ENCODE results near the gene HS3ST3A1. TPM values are rescaled to one million over a fixed set of nuclear protein-coding genes. Genes with fewer than 3 reads are reported as not detected.
"Not testable (repeated sequence)": the region's sequence is repeated elsewhere in the genome, so short reads cannot be mapped to it uniquely, and the experiment has no call there.

HS3ST3A1 gene
- total RNA-seq, 2 experiments from 2014 or later: 1.0 to 1.4 TPM

DNA sequence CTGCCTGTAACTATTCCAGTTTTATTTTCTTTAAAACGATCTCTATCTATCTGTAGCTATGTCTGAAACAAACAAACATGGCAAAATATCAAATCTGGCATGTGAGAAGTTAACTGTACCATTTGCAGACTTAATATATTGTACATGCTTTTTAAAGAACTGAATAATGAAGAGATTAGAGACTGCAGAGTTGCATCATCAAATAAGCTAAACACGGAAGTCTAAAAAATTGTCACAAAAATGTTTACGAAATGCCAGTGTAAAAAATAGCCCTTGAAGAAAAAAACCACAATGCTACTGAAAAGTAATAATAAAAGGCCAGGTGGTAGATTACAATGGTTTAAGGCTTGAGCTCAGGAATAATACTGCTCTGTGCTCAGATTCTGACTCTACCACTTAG, 43.1 kb downstream of the HS3ST3A1 start:
- H3K36me3 Mint-ChIP-seq (ENCODE audit: low read depth): no peaks in the 10 kb centered on the region
- H3K4me1 Mint-ChIP-seq: no peaks in the 10 kb centered on the region
- no peak for DNase-seq
- H3K27ac Mint-ChIP-seq: no peak overlapping the region
- H3K4me3 Mint-ChIP-seq: no peak overlapping the region
- no peaks in the 10 kb centered on the region for H3K9me3 Mint-ChIP-seq
- ChIA-PET CTCF (no interaction called here), POLR2A (interaction anchor here (0.6 kb wide), 1 partner anchor 689 kb away, joined by 3 read pairs; no protein-coding TSS in a partner anchor)
- H3K27me3 Mint-ChIP-seq: no peaks in the 10 kb centered on the region

DNA sequence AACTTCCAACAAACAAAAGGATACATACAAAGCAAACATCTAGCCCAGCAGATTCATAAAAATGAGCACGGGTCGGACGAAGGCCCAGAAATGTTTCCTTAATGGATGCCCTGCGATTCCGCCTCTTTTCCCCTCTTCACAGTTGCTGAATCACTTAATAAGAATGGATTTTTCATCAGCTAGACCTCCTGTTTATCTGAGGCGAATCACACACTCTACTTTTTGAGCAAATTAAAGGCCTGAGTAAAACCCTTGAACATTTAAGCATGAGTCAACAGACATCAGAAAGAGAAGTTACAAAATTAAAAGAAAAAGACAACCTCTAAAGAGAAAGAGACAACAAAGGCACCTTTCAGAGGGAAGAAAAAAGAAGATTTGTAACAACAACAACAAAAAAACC, 44.7 kb downstream of the HS3ST3A1 start:
- H3K4me3 Mint-ChIP-seq: no peak overlapping the region
- ChIA-PET CTCF (no interaction called here), POLR2A (no interaction called here)
- no peak overlapping the region for H3K27ac Mint-ChIP-seq
- H3K4me1 Mint-ChIP-seq: no peaks in the 10 kb centered on the region
- no peaks in the 10 kb centered on the region for H3K9me3 Mint-ChIP-seq
- no peak for DNase-seq
- no peaks in the 10 kb centered on the region for H3K36me3 Mint-ChIP-seq (ENCODE audit: low read depth)
- H3K27me3 Mint-ChIP-seq: no peaks in the 10 kb centered on the region

GRCh38 chr17:13554231-13554630, 47.5 kb downstream of the HS3ST3A1 start:
- peaks cover 8% of the 10 kb centered on the region for H3K9me3 Mint-ChIP-seq
- no peak overlapping the region for H3K4me3 Mint-ChIP-seq
- DNase-seq: no peak
- H3K27me3 Mint-ChIP-seq: peaks cover 4% of the 10 kb centered on the region
- H3K36me3 Mint-ChIP-seq (ENCODE audit: low read depth): no peaks in the 10 kb centered on the region
- H3K4me1 Mint-ChIP-seq: no peaks in the 10 kb centered on the region
- ChIA-PET CTCF (no interaction called here), POLR2A (interaction anchor here (1.0 kb wide), 1 partner anchor 15 kb away, joined by 3 read pairs; no protein-coding TSS in a partner anchor)
- no peak overlapping the region for H3K27ac Mint-ChIP-seq

GRCh38 chr17:13550291-13550690, 51.4 kb downstream of the HS3ST3A1 start:
- ChIA-PET CTCF (no interaction called here), POLR2A (no interaction called here)
- no peak overlapping the region for H3K4me3 Mint-ChIP-seq
- H3K27ac Mint-ChIP-seq: no peak overlapping the region
- no peaks in the 10 kb centered on the region for H3K4me1 Mint-ChIP-seq
- peaks cover 8% of the 10 kb centered on the region for H3K27me3 Mint-ChIP-seq
- H3K36me3 Mint-ChIP-seq (ENCODE audit: low read depth): no peaks in the 10 kb centered on the region
- H3K9me3 Mint-ChIP-seq: peaks cover 10% of the 10 kb centered on the region
- DNase-seq: no peak

GRCh38 chr17:13548576-13548975, 53.2 kb downstream of the HS3ST3A1 start:
- H3K4me3 Mint-ChIP-seq; H3K27ac Mint-ChIP-seq; POLR2A ChIA-PET; H3K4me1 Mint-ChIP-seq; H3K36me3 Mint-ChIP-seq (ENCODE audit: low read depth); DNase-seq; H3K27me3 Mint-ChIP-seq; CTCF ChIA-PET: not testable (repeated sequence)
- peaks cover 10% of the 10 kb centered on the region for H3K9me3 Mint-ChIP-seq

DNA sequence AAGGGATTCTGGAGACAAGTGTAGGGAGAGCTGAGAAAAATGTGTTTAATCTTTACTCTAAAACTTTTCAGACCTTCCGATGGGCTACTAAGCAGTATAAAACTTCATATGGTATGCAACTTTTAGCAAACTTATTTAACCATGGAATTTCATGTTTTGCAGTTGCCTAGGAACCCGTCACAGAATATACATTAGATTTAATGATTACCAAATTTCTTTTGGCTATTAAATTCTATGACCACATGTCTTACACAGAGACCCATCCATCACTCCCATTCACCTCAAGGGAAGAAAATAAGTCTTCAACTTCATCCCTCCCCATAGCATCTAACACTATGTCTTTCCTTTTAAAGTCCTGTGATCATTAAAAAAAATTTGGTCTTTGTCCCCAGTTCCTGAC, 54.9 kb downstream of the HS3ST3A1 start:
- no peak overlapping the region for H3K4me3 Mint-ChIP-seq
- ChIA-PET POLR2A (no interaction called here), CTCF (no interaction called here)
- peaks cover 10% of the 10 kb centered on the region for H3K9me3 Mint-ChIP-seq
- DNase-seq: no peak
- H3K36me3 Mint-ChIP-seq (ENCODE audit: low read depth): no peaks in the 10 kb centered on the region
- H3K27me3 Mint-ChIP-seq: peaks cover 8% of the 10 kb centered on the region
- H3K27ac Mint-ChIP-seq: no peak overlapping the region
- no peaks in the 10 kb centered on the region for H3K4me1 Mint-ChIP-seq

GRCh38 chr17:13545941-13546340, 55.8 kb downstream of the HS3ST3A1 start:
- Mint-ChIP-seq H3K36me3 (ENCODE audit: low read depth) (no peaks in the 10 kb centered on the region), H3K27ac (no peak overlapping the region)

DNA sequence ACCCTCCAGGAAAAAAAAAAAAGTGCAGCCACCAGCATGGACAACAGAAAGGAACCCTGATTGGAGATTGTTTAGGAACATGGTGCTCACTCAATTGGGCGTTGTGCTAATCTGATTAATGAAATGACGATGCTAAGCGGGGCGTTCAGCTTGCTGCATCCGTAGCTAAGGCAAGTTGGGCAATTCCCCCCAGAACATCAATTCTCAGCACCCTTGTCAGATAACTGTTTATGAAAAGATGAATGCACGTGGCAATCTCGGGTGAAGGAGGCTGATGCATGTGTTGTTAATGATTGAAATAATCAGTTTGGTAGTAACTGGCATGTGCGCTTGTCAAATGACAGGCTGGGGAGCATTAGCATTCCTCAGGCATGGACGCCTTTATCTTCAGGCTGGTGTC, 57.0 kb downstream of the HS3ST3A1 start:
- CTCF ChIA-PET: interaction anchor here (0.6 kb wide), 1 partner anchor 300 kb away, joined by 3 read pairs; no protein-coding TSS in a partner anchor
- DNase-seq: no peak
- Mint-ChIP-seq H3K27ac (no peak overlapping the region), H3K9me3 (peaks cover 6% of the 10 kb centered on the region), H3K4me3 (no peak overlapping the region), H3K36me3 (ENCODE audit: low read depth) (no peaks in the 10 kb centered on the region), H3K4me1 (no peaks in the 10 kb centered on the region), H3K27me3 (peaks cover 8% of the 10 kb centered on the region)
- POLR2A ChIA-PET: no interaction called here

More at GRCh38 chr17:13545941-13546340, 55.8 kb downstream of the HS3ST3A1 start:
- ChIA-PET POLR2A (no interaction called here), CTCF (no interaction called here)
- H3K4me1 Mint-ChIP-seq: no peaks in the 10 kb centered on the region
- H3K9me3 Mint-ChIP-seq: peaks cover 10% of the 10 kb centered on the region
- no peak for DNase-seq
- no peak overlapping the region for H3K4me3 Mint-ChIP-seq
- peaks cover 8% of the 10 kb centered on the region for H3K27me3 Mint-ChIP-seq

DNA sequence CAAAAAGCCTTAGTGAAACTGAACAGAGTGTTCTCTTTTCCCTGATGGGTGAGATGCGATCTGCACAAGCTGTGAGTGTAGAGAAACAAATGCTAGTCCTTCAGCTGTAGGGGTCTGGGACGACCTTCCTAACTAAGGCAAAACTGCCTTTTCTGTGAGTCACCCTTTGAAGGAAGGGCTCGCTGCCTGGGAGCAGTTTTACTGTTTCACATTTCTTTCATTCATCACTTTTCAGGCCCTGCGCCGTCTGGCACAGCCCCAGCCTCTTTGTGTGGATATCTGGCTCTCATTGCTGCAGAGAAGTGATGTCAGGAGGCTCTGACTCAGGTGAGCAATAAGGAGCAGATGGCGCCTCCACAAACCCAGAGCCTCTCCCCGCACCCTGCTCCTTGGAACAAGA, 57.4 kb downstream of the HS3ST3A1 start:
- ChIA-PET POLR2A (no interaction called here), CTCF (no interaction called here)
- Mint-ChIP-seq H3K27me3 (peaks cover 5% of the 10 kb centered on the region), H3K4me3 (no peak overlapping the region), H3K9me3 (peaks cover 3% of the 10 kb centered on the region), H3K36me3 (ENCODE audit: low read depth) (no peaks in the 10 kb centered on the region), H3K27ac (no peak overlapping the region), H3K4me1 (no peaks in the 10 kb centered on the region)
- no peak for DNase-seq

DNA sequence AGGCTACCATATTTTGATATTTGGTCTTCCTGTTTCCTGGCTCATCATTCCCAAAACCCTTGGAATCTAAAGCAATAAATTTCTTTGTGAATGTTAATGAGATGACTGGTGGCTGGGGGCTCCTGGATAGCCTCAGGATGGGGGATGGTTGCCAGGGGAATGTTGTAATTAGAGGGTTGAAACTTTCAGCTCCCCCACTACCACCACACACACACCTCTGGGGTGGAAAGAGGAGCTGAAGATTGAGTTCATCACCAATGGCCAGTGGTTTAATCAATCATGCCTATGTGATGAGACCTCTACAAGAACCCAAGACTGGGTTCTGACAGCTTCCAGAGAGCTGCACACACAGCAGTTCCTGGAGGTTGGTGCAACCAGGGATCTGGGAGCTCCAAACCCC, 59.1 kb downstream of the HS3ST3A1 start:
- no peak overlapping the region for H3K4me3 Mint-ChIP-seq
- H3K9me3 Mint-ChIP-seq: no peaks in the 10 kb centered on the region
- H3K36me3 Mint-ChIP-seq (ENCODE audit: low read depth): no peaks in the 10 kb centered on the region
- ChIA-PET CTCF (no interaction called here), POLR2A (no interaction called here)
- H3K4me1 Mint-ChIP-seq: no peaks in the 10 kb centered on the region
- DNase-seq: no peak
- no peak overlapping the region for H3K27ac Mint-ChIP-seq
- H3K27me3 Mint-ChIP-seq: no peaks in the 10 kb centered on the region

- Mint-ChIP-seq H3K27me3 (no peaks in the 10 kb centered on the region), H3K36me3 (ENCODE audit: low read depth) (no peaks in the 10 kb centered on the region), H3K9me3 (no peaks in the 10 kb centered on the region), H3K27ac (no peak overlapping the region), H3K4me3 (no peak overlapping the region), H3K4me1 (no peaks in the 10 kb centered on the region)
- POLR2A ChIA-PET: no interaction called here
- CTCF ChIA-PET: no interaction called here
- DNase-seq: no peak
These were observed 60.7 kb downstream of the HS3ST3A1 start for GRCh38 chr17:13541032-13541480.

GRCh38 chr17:13540546-13540945, 61.2 kb downstream of the HS3ST3A1 start:
- H3K4me3 Mint-ChIP-seq: no peak overlapping the region
- H3K9me3 Mint-ChIP-seq: no peaks in the 10 kb centered on the region
- no peak for DNase-seq
- CTCF ChIA-PET: interaction anchor here (0.6 kb wide), 1 partner anchor 562 kb away, joined by 4 read pairs; no protein-coding TSS in a partner anchor
- no peak overlapping the region for H3K27ac Mint-ChIP-seq
- POLR2A ChIA-PET: no interaction called here
- no peaks in the 10 kb centered on the region for H3K4me1 Mint-ChIP-seq
- H3K36me3 Mint-ChIP-seq (ENCODE audit: low read depth): no peaks in the 10 kb centered on the region
- no peaks in the 10 kb centered on the region for H3K27me3 Mint-ChIP-seq

GRCh38 chr17:13539421-13539820, 62.3 kb downstream of the HS3ST3A1 start:
- ChIA-PET CTCF (no interaction called here), POLR2A (no interaction called here)
- Mint-ChIP-seq H3K4me1 (no peaks in the 10 kb centered on the region), H3K9me3 (no peaks in the 10 kb centered on the region), H3K4me3 (no peak overlapping the region), H3K27ac (no peak overlapping the region), H3K36me3 (ENCODE audit: low read depth) (no peaks in the 10 kb centered on the region), H3K27me3 (no peaks in the 10 kb centered on the region)
- DNase-seq: no peak

- Mint-ChIP-seq H3K4me1 (no peaks in the 10 kb centered on the region), H3K36me3 (ENCODE audit: low read depth) (no peaks in the 10 kb centered on the region), H3K27ac (no peak overlapping the region), H3K4me3 (no peak overlapping the region), H3K9me3 (no peaks in the 10 kb centered on the region), H3K27me3 (no peaks in the 10 kb centered on the region)
- ChIA-PET CTCF (no interaction called here), POLR2A (no interaction called here)
- no peak for DNase-seq
These were observed 62.8 kb downstream of the HS3ST3A1 start for GRCh38 chr17:13538841-13539411.

All from activated CD4-positive, alpha-beta T cell treated with anti-CD3 and anti-CD28 coated beads, Interleukin-2, amount 10 ng/mL, durations not matched to agents 7 days and 5 days (primary cell).